Activated T-cell treated with anti-CD3 and anti-CD28 coated beads for 48 hours (primary cell): ENCODE data around the gene FGF4.

ENCODE experiments used
- DNase-seq: peaks from one replicate; pipeline ENCODE4 v3.0.0-alpha.2; 2020; ENCODE audit warnings: low read depth

FGF4 gene

GRCh38 chr11:69726019-69726418 is 49.1 kb downstream of the FGF4 start:
- no peak for DNase-seq

GRCh38 chr11:69721745-69722144 is 53.4 kb downstream of the FGF4 start:
- DNase-seq: no peak

- no peak for DNase-seq
Observed at GRCh38 chr11:69721106-69721505, 54.0 kb downstream of the FGF4 start.
